SIG-M5 treated with dmso at 0.1 percent for 504 hours (cell line): ENCODE data around the gene UPF1.
"Not testable (repeated sequence)": the region's sequence is repeated elsewhere in the genome, so short reads cannot be mapped to it uniquely, and the experiment has no call there.

Source experiments
- DNase-seq: peaks from one replicate; lab custom pipeline; 2025; ENCODE audit not compliant: unreplicated experiment; lab: John Stamatoyannopoulos, UW

UPF1 gene

GRCh38 chr19:18897094-18898029, 65.6 kb downstream of the UPF1 start:
- no peak for DNase-seq

- no peak for DNase-seq
Measured at GRCh38 chr19:18898081-18898606, 66.4 kb downstream of the UPF1 start.

- no peak for DNase-seq
Measured at GRCh38 chr19:18898607-18899408, 67.0 kb downstream of the UPF1 start.

- no peak for DNase-seq
Measured at GRCh38 chr19:18899624-18900560, 68.1 kb downstream of the UPF1 start.

GRCh38 chr19:18900700-18901481, 69.1 kb downstream of the UPF1 start:
- DNase-seq = no peak

GRCh38 chr19:18901491-18901890, 69.7 kb downstream of the UPF1 start:
- DNase-seq = no peak

- DNase-seq = not testable (repeated sequence)
Measured at GRCh38 chr19:18902519-18902918, 70.8 kb downstream of the UPF1 start.

GRCh38 chr19:18903156-18904037, 71.6 kb downstream of the UPF1 start:
- no peak for DNase-seq

GRCh38 chr19:18904334-18905057, 72.7 kb downstream of the UPF1 start:
- DNase-seq = no peak

GRCh38 chr19:18905058-18905456, 73.3 kb downstream of the UPF1 start:
- DNase-seq = no peak

- DNase-seq = no peak
Measured at GRCh38 chr19:18905513-18906236, 73.9 kb downstream of the UPF1 start.

GRCh38 chr19:18906605-18907519, 75.1 kb downstream of the UPF1 start:
- DNase-seq = no peak

- DNase-seq = no peak
Measured at GRCh38 chr19:18908917-18909619, 77.3 kb downstream of the UPF1 start.

- no peak for DNase-seq
Measured at GRCh38 chr19:18910010-18910409, 78.3 kb downstream of the UPF1 start.

- no peak for DNase-seq
Measured at GRCh38 chr19:18910801-18911436, 79.2 kb downstream of the UPF1 start.
